ENCODE results near the gene S100A9. TPM values are rescaled to one million over a fixed set of nuclear protein-coding genes. Genes with fewer than 3 reads are reported as not detected.
"Not testable (repeated sequence)": the region's sequence is repeated elsewhere in the genome, so short reads cannot be mapped to it uniquely, and the experiment has no call there.

The S100A9 gene
- total and polyA plus RNA-seq, 8 donors = 17.0 to 1,552 (median 33.6) TPM

GRCh38 chr1:153345187-153346076, 12.2 kb upstream of the S100A9 start:
- ATAC-seq (no peak), DNase-seq (no peak)
- Histone ChIP-seq H3K27ac (no peak overlapping the region), H3K4me1 (peaks cover 0 to 26% of the 10 kb centered on the region in 2 donors), H3K4me3 (no peak overlapping the region), H3K27me3 (peaks cover 0 to 29% of the 10 kb centered on the region in 2 donors), H3K36me3 (no peaks in the 10 kb centered on the region), H3K9me3 (no peaks in the 10 kb centered on the region)
- intact Hi-C loops (cut with DNase I) = no loop called here
- TF ChIP-seq CTCF (IDR thresholded peaks at IDR 0.05) = no peak

- no peaks in the 10 kb centered on the region for H3K36me3 ChIP-seq
- intact Hi-C loops (cut with DNase I) = no loop called here
- DNase-seq (no peak), ATAC-seq (peak; percentile 69)
- peaks cover 0 to 26% of the 10 kb centered on the region in 2 donors for H3K4me1 ChIP-seq
- TF ChIP-seq CTCF (IDR thresholded peaks at IDR 0.05) = no peak
- no peak overlapping the region for H3K4me3 ChIP-seq
- no peak overlapping the region for H3K27ac ChIP-seq
- H3K27me3 ChIP-seq = peaks cover 6 to 35% of the 10 kb centered on the region in 2 donors
- no peaks in the 10 kb centered on the region for H3K9me3 ChIP-seq
Measured at GRCh38 chr1:153346077-153346723, 11.5 kb upstream of the S100A9 start.

- peaks cover 6 to 43% of the 10 kb centered on the region in 2 donors for H3K27me3 ChIP-seq
- H3K9me3 ChIP-seq; H3K4me3 ChIP-seq; ATAC-seq; intact Hi-C loops (cut with DNase I); H3K27ac ChIP-seq; DNase-seq; H3K36me3 ChIP-seq: not testable (repeated sequence)
- H3K4me1 ChIP-seq = peaks cover 0 to 26% of the 10 kb centered on the region in 2 donors
Measured at GRCh38 chr1:153347049-153347448, 10.6 kb upstream of the S100A9 start.

GRCh38 chr1:153347856-153348255, 9.8 kb upstream of the S100A9 start:
- Histone ChIP-seq H3K4me1 (peaks cover 0 to 29% of the 10 kb centered on the region in 2 donors), H3K4me3 (no peak overlapping the region), H3K27me3 (peaks cover 6 to 45% of the 10 kb centered on the region in 2 donors), H3K9me3 (no peaks in the 10 kb centered on the region), H3K36me3 (no peaks in the 10 kb centered on the region), H3K27ac (no peak overlapping the region)
- no peak for TF ChIP-seq CTCF (IDR thresholded peaks at IDR 0.05)
- ATAC-seq (no peak), DNase-seq (no peak)
- intact Hi-C loops (cut with DNase I) = no loop called here

GRCh38 chr1:153348511-153349362, 8.9 kb upstream of the S100A9 start, which contains the start of gene PGLYRP4:
PGLYRP4 (minus strand) TSS chr1:153348841; CDS start chr1:153347932, 909 bp downstream.
- Histone ChIP-seq H3K9me3 (no peaks in the 10 kb centered on the region), H3K4me3 (no peak within 1 kb of the TSS), H3K27me3 (peaks cover 6 to 45% of the 10 kb centered on the region in 2 donors), H3K4me1 (peaks cover 0 to 29% of the 10 kb centered on the region in 2 donors), H3K36me3 (no peaks in the 10 kb centered on the region), H3K27ac (no peak within 1 kb of the TSS)
- no peak for DNase-seq
- intact Hi-C loops (cut with DNase I) = no loop called here
- no peak for TF ChIP-seq CTCF (IDR thresholded peaks at IDR 0.05)
- peak; percentile 13 for ATAC-seq

All from left lung (tissue), 10 donors.